Lower leg skin (tissue), 3 donors: ENCODE results near the gene NCKAP5.

ENCODE experiments used
- CTCF ChIP-seq, 3 donors: fragments of 450-650 bp; IDR thresholded peaks; one replicate each; pipeline ENCODE4 v1.5.1; 2016; ENCODE audit warnings: antibody characterized with exemption in 3 of 3, mild to moderate bottlenecking in 3 of 3, moderate library complexity in 2 of 3
- POLR2A ChIP-seq, 2 donors: fragments of 450-650 bp; IDR thresholded peaks; one replicate each; pipeline ENCODE4 v1.6.1; 2016 to 2017; ENCODE audit warnings: antibody characterized with exemption in 2 of 2, mild to moderate bottlenecking in 1 of 2, moderate library complexity in 1 of 2

- TF ChIP-seq CTCF (IDR thresholded peaks at IDR 0.05): no peak
- TF ChIP-seq POLR2A (IDR thresholded peaks at IDR 0.05): no peak
These were observed 335.7 kb downstream of the NCKAP5 start for GRCh38 chr2:133232556-133232955.
